Measurements from ENCODE around the gene COL4A1.

Gene COL4A1

DNA sequence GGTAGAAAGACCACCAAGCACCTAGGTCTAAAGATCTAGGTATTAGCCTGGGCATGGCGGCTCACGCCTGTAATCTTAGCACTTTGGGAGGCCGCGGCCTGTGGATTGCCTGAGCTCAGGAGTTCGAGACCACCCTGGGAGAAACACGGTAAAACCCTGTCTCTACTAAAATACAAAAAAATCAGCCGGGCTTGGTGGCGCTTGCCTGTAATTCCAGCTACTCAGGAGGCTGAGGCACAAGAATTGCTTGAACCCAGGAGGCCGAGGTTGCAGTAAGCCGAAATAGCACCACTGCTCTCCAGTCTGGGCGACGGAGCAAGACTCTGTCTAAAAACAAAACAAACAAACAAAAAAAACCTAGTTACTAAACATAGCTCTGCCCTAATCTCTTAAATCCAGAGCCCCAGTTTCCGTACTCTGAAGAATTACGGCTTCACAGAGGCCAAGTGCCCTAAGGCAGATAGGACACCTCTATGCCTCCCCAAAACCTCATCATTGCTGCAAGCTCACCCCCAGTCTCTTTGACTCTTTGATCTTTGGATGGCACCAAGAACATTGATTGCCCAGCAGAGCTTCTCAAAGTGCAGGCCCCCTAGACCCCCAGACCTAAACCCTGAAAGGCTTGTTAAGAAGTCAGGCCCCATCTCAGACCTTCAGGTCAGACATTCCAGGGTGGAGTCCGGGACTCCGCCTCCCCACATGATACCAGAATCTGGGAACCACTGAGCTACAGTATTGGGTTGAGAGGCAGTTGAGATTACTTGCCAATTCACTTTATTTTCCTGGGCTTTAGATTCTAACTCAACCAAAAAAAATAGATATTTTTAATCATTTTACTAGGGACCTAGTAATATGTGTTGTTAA lies 2.9 kb upstream of the COL4A1 start:
- DNase-seq = no peak

DNA sequence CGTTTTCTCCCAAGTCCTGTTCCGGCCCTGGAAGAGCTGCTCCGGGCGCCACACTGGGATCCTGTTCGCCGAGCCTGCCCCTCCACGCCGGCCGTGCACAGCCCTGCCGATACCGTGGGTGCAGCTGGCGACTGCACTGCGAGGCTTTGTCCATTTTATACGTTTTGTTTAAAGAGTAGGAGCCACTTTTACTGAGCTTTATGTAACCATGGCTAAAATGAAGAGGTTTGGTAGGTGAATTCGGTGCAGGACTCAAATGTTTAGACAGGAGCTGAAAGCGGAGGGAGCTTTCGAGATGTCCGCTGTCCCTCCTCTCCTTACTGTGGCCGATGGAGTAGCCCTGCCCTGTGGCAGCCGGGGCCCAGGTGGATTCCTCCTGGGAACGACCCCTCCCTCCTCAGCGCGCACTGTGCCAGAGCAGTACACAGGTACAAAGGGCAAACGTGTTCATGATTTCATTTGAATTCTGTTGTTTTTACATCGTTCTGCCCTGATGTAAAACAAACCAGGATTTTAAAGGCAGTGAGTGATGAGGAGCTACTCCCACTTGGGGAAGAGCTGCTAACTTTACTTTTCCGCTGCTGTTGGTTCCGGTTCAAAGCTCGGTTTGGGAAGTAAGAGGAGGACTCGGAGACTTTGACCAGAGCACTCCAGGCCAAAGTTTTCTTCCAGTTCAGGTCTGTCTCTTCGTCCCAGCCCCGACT lies 1.9 kb upstream of the COL4A1 start:
- no peak for DNase-seq

DNA sequence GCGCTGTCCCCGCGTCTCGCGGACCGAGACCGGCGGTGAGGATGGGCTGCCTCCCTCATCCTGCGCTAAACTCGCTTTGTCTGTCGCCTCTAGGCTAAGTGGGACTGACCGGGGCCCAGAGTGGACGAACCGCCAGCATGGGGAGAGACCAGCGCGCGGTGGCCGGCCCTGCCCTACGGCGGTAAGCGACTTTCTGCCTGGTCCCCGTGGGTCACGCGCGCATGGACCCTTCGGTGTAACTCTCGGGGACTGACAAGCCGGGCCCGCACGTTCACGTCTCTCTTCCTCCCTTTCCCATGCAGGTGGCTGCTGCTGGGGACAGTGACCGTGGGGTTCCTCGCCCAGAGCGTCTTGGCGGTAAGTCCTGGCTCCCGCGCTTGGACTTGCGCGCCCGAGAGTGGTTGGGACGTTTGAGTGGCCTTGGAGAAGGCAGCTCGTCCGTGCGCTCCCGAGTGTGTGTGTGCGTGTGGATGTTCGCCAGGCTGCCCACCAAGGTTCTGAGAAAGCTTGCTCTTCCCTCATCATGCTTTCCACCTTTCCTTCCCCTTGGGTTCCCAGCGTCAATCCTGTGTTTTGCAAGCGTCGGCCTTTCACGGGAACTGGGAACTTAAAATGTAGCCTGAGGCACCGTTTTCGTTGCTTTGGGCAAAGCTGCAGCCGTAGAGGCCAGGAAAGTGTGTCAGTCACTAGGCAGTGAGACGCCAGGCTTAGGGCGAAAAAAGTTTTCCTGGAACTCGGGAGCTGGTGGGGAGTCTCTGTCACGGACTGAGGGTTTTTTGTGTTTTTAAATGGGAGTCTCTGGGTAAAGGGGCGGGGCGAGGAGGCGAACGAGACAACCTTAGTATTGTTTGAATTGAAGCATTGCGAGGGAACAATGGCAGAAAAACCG lies 1.1 kb upstream of the COL4A1 start:
- peak in 1 of 56 donors; percentile 25 for DNase-seq

DNA sequence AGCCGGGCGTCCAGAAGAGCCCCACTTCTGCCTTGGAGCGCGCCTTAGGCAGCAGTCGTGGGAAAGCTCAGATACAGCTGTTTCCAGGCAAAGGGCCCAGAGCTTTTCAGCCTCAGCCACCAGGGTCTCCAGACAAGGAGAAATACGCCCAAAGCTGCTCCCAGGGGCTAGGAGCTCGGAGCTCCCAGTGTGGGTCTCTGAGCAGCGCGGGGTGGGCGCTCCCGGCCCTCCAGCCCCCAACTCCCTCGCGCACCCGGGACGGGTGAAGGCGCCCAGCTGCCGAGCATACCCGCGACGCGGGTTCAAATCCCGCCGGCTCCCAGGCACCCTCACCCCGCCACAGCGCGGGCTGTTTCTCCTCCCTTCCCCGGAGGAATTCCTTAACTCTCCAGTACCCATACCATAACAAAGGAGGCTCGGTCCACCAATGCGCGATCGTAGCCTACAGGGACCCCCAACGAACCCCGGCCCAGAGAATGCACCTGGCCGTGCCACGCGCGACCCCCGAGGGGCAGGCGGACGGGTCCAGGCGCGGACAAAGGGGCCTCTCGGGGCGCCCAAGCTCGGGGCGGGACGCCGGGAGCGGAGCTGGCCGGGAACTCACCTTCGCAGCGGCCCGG lies 507 bp downstream of the COL4A1 start:
- no peak for DNase-seq

DNA sequence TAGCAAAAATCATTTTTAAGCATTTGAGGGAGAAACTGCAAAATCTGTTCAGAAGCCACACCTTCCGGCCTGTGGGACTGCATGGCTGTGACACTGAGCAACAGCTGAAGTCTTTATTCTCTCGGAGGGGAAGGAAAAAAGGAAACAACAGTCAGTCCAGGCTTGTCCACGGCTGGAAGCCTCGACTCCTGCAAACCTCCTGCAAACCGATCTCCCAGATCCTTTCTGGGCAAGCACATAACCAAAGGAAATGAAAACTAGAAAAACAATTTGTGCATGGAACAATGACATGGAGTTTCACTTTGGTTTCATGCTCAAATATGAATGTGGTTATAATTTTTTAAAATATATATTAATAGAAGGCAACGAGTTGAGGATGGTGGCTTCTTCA lies 1.0 kb downstream of the COL4A1 start:
- no peak for DNase-seq

DNA sequence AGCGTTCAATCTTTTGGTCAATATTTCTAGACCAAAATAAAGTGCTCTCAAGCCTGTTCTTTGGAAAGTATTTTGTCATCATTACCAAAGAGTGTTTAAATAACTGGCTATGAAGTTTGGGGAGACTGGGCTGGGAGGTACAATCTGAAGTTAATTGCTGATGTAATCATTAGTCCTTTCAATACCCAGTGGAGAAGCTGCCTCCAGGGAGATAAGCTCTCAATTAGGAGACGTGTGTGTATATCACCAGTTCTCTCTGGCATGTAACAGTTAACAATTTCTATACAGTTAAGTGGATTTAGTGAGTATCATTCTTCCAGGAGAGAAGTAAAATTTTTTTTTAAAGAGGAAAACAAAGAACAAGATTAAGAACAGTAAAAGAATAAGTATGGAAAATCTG lies 1.4 kb downstream of the COL4A1 start:
- DNase-seq = no peak

DNA sequence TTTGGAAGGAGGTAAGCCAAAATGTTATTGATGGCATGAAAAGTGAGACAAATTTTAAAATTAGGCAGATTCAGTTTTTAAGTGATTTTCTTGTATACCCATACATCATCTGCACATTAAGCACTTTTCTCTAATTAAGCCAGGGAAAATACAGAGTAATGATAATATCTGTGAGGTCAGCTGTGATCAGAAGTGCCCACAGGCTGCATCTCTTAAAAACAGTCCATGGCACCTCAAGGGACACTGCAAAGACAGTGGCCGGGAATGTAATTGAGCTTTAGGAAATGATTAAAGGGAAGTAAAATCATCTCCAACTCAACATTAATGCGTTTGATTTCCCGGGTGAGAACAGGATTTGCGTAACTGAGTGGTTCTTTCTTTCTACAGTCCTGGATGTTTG lies 2.0 kb downstream of the COL4A1 start:
- no peak for DNase-seq

DNA sequence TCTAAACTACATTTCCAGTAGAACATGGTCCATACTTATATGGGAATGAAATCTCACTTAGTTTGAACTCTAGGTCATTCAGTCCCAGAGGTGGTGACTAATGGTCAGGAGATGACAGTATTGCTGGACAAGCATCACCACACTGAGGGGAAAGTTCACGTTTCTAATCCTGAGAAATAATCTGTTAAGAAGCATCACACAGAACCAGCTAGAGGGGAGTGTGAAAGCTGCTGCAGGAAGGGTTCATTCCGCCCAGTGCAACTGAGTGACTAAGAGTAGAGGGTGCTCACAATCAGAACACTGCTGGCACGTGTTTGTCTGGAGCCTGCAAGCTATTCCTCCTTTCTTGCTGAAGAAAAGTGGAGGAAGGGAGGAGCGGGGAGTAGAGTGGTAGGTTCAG lies 2.7 kb downstream of the COL4A1 start:
- no peak for DNase-seq

DNA sequence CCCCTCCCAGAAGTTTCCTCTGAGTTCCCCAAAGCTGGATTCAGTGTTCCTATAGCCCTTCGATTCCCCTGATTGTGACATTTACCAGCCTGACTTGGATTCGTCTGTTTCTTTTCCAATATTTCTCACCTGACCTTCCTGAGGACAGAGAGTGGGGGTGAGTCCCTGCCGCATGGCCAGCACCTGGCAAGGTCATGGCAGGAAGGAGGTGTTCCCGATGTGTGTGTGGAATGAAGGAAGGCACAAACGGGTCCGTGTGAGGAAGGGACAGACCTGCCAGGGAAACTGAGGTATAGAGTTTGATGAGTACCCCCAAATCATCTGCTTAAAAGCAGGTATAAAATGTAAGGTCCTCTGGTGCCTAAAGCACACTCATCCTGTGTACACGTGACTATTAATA lies 3.3 kb downstream of the COL4A1 start:
- no peak for DNase-seq

DNA sequence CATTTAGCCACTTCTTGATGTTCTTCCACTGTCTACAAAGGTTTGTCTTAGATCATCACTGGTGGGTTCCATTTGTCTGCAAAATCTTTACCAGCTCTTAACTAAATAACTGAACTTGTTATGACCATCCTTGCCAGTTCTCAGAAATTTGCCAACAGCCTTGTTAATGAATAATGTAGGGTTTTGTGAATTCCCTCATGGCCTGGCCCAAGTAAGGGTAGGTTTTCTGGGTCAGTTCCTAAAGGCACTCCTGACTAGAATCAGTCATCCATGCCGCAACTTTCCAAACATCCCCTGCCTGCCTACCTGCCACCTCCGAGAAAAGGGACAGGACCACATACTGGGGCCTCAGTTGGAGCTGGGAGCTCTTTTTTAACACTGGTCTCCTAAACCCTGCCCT lies 4.0 kb downstream of the COL4A1 start:
- DNase-seq = no peak

DNA sequence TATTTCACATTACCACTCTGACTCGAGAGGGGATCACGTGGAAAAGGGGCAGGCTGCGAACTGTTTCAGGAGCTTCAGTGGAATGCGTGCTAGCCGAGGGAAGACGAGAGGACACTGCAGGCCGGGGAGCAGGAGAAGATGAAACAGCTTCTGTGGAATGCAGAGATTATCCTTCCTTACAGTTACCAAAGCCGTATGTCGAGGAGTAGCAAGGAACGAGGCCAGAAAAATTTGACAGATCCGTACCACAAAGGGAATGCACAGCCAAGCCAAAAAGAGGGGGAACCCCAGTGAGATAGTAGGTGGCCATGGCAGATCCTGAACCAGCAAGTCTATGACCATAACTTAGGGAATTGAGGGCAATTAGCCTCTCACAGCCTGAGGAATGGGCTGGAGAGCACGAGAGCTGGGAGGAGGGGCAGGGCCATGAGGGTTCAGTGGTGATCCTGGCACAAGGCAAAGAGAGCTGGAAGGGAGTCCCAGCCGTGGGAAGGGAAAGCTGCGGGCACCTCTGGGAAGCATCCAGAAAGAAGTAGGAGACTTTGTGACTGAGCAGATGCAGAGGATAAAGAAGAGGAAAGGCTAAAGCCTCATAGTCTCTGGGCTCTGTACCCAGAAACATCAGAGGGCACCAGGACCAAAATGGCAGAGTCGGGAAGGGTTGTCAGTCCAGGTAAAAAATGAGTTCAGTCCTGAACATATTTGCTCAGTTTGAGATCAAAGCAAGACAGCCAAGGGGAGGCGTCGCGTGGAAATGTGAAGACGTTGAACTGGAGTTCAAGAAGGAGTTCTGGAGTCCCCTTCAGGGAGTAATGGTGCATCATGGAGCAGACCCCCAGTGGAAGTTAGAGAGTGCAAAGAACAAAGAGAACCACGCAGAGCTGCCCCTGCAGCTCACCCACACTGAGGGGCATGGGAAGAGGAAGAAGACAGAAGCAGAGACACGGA lies 5.1 kb downstream of the COL4A1 start:
- DNase-seq = no peak

DNA sequence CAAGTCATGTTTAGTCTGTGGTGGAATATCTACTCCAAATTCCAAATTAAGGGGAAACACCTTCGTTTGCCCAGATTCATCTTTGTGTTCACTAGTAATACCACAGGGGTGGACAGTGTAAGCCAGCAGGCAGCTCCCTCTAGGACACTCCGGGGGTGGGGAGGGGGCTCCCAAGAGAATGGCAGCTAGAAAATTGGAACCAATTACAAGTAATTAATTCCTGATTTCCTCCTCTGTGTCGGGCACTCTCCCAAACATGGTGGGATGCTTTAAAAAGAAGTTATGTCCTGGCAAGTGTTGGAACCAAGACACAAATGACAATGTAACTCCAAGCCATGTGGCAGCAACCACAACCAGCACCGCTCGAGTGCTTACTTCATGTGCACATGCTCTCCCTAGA lies 5.9 kb downstream of the COL4A1 start:
- no peak for DNase-seq

DNA sequence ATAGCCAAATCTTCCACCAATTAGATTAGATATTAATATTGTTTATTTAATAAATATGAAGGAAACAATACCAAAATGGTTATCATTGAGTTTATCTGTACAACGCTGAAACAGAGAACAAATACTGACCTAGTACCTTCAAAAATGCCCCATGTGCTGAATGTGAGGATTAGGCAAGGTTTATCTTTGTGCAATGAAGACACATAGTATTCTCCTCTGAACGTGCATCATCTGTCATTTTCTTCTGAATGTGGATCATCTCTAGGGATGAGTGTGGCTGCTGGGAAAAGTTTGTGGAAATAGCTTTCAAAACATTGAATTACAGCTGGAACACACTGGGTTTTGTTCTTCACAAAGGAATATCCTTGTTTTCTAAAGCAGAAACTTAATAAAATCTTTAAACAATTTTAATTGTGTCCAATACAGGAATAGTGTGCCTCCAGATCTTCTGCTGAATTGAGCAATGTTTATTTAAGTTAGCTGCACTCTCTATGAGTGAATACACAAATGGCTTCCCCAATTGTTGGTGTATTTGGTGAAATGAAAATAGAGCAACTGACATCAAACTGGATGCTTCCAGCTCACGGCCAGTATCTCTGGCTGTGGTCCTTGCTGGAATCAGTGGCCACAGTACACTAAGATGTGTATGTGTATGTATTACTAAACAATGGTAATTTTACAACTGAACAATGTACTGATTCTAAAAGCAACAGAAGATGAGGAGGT lies 6.7 kb downstream of the COL4A1 start:
- DNase-seq = no peak

DNA sequence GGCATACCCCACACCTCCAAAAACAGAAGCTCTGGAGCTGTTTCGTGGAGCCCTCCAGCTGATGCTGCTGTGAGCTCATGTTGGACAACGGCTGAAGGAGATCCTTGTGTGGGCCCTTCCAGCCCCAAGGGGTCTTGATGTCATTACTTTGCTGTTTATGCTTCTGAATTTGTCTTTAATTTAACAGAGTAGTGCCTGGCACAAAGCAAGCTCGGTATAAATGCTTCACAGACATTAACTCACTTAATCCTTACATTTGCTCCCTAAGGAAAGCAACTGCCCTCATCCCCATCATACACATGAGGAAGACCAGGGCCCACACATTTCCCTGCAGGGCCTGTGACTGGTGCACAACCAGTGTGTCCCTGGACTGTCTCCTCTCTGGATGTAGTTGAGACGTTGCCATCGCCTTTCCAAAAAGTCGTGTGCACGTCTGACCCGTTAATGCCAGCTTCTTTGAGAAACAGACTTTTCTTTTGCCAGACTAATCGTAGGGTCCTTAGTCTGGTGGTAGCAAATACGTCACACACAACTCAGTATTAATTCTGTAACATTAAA lies 7.6 kb downstream of the COL4A1 start:
- no peak for DNase-seq

DNA sequence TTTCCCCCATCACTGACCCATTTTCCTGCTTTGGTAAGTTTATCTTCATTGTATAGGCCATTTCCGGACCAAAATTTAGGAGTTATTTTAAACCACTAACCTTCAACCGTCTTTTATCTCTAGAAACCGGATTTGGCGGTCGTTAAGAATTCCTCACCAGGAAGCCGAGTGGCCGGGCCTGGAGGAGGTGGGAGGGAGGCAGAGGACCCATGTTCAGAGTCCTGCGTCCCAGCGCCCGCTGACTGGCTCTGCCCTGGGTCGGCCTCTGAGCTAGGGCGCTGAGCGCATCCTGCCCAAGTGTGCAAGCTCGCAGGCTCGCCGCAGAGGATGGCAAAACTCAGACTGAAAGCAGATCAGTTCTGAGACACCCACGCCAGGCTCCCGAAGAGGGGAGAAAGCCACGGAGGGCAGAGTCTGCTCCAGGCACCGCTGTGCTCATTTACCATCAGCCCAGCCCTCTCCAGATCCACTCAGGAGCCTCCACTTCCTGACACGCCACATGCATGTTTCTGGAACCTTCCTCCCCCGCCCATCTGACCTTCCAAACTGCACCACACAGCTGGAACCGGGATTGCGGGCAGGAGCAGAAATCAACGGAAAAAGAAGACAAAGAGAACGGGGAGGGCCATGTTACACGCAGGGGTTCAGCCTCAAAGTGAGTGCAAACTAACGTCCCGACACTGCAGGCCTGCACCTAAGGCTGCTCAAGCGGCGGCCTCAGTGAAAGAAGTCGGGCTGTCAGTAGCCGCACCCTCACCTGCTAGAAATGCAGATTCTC lies 8.3 kb downstream of the COL4A1 start:
- no peak for DNase-seq

DNA sequence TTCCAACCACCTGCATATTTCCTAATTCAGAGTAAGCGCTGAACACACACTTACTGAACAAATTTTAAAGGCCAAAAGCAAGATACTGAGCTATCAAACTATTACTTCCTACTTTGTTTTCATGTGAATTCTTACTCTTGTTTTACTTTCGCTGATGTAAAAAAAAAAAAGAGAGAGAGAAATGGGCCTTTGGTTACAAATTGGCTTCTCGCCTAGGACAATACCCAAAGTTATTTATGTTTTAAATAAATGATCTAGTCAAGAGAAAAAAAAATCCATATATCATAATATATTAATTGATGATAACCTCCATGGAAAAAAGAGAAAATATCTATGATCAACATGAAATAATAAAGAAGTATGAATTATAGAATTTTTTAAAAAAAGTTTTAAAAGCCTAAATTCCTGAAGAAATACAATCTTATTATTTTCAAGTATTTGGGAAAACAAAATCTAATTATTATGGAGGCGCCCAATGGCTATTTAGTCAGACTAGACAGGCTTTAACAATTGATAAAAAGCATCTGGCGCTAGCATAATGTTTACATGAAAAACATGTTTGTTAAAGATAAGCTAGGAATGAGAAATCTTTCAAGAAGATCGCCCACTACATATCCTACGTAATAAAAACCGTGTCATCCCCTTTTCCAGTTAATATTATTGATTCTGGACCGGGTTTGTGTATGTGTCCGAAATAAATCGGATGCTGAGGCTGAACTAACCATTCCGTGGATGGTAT lies 9.0 kb downstream of the COL4A1 start:
- DNase-seq = no peak

DNA sequence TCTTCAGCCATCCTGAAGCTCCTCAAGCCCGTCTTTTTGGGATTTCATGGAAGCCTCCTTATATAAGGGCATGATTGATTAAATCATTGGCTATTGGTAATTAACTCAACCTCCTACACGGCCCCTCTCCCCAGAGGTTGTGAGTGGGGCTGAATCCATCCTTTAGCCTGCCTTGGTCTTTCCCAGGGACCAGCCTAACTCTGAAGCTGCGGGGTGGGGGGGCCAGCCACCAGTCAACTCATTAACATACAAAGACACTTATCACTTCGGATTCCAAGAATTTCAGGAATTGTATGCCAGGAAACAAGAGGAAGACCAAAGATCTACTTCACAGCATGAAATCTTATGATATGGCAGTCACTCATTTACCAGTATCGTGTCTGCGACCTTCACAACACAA lies 9.9 kb downstream of the COL4A1 start:
- DNase-seq = no peak

DNA sequence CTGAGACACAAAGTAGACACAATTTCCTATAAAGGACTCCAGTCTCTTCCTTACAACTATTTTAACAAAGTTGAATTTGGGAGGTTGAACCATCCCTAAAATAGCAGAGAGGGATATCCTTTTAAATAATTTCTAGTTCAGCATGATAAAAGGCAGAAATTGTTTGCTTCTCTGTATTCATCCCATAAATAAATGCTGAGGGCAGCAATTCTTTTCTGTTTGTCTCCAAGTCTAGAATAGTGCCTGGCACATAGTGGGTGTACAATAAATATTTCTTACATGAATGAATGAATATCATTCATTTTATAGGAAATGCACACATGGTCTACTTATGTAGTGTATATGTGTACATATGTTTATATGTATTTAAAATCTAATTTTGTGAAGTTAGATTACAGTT lies 12.3 kb downstream of the COL4A1 start:
- no peak for DNase-seq
